Dermis blood vessel endothelial cell (primary cell): ENCODE results near the gene TPPP3. TPM values are rescaled to one million over a fixed set of nuclear protein-coding genes. Genes with fewer than 3 reads are reported as not detected.

Experiments
- total RNA-seq: library from RNA; depleted of rRNA; stranded (reverse); fragments of >200 nt; gene quantifications from 2 replicates; pipeline ENCODE4 v1.2.3, GENCODE V29; 2014

TPPP3 gene
- total RNA-seq, 1 donor from 2014 or later, result not detected

Other genes starting within 250 kb of the TPPP3 start
- 3.5 and 5.3 TPM in 2 replicates for gene B3GNT9, start 242.5 kb downstream of the TPPP3 start, total RNA-seq
- 18.2 and 26.5 TPM in 2 replicates for gene TRADD, start 233.6 kb downstream of the TPPP3 start, total RNA-seq
- 7.8 and 9.0 TPM in 2 replicates for gene FBXL8, start 233.5 kb downstream of the TPPP3 start, total RNA-seq
- gene HSF4, start 228.8 kb downstream of the TPPP3 start, total RNA-seq, result 0.65 and 2.0 TPM in 2 replicates
- gene NOL3, start 223.0 kb downstream of the TPPP3 start, total RNA-seq, result 8.6 and 8.8 TPM in 2 replicates
- gene MATCAP1, start 209.5 kb downstream of the TPPP3 start, total RNA-seq, result 7.1 and 11.4 TPM in 2 replicates
- gene EXOC3L1, start 203.4 kb downstream of the TPPP3 start, total RNA-seq, result 45.8 and 50.7 TPM in 2 replicates
- gene E2F4, start 201.3 kb downstream of the TPPP3 start, total RNA-seq, result 93.1 and 104 TPM in 2 replicates
- 0.74 and 1.9 TPM in 2 replicates for gene ELMO3, start 194.4 kb downstream of the TPPP3 start, total RNA-seq
- gene TMEM208, start 166.4 kb downstream of the TPPP3 start, total RNA-seq, result 21.1 and 31.7 TPM in 2 replicates
- 25.5 and 37.4 TPM in 2 replicates for gene FHOD1, start 146.0 kb downstream of the TPPP3 start, total RNA-seq
- gene SLC9A5, start 144.5 kb downstream of the TPPP3 start, total RNA-seq, result 0.56 and 1.2 TPM in 2 replicates
- 10.0 and 16.5 TPM in 2 replicates for gene PLEKHG4, start 114.0 kb downstream of the TPPP3 start, total RNA-seq
- gene KCTD19, start 66.8 kb downstream of the TPPP3 start, total RNA-seq, result under 0.01 TPM in 1 of 2 replicates, not detected in the other
- not detected in 2 replicates for gene LRRC36, start 66.7 kb downstream of the TPPP3 start, total RNA-seq
- 3.7 and 6.3 TPM in 2 replicates for gene ZDHHC1, start 23.0 kb upstream of the TPPP3 start, total RNA-seq
- 0.23 TPM in 1 of 2 replicates, not detected in the other for gene HSD11B2, start 37.6 kb upstream of the TPPP3 start, total RNA-seq
- gene ATP6V0D1, start 87.7 kb upstream of the TPPP3 start, total RNA-seq, result 134 and 155 TPM in 2 replicates
- not detected in 2 replicates for gene AGRP, start 90.0 kb upstream of the TPPP3 start, total RNA-seq
- gene RIPOR1, start 135.3 kb upstream of the TPPP3 start, total RNA-seq, result 74.9 and 149 TPM in 2 replicates
- 30.3 and 36.3 TPM in 2 replicates for gene CTCF, start 169.0 kb upstream of the TPPP3 start, total RNA-seq